GM21367 (cell line): ENCODE data around the gene INTS15.
"Not testable (repeated sequence)": the region's sequence is repeated elsewhere in the genome, so short reads cannot be mapped to it uniquely, and the experiment has no call there.

Experiments used
- ATAC-seq: cut with Tn5 transposase; IDR thresholded peaks from one replicate; pipeline ENCODE4 v1.9.1; 2021; ENCODE audit not compliant: unreplicated experiment

Gene INTS15

GRCh38 chr7:6576867-6577368 lies 12.9 kb upstream of the INTS15 start:
- not testable (repeated sequence) for ATAC-seq

DNA sequence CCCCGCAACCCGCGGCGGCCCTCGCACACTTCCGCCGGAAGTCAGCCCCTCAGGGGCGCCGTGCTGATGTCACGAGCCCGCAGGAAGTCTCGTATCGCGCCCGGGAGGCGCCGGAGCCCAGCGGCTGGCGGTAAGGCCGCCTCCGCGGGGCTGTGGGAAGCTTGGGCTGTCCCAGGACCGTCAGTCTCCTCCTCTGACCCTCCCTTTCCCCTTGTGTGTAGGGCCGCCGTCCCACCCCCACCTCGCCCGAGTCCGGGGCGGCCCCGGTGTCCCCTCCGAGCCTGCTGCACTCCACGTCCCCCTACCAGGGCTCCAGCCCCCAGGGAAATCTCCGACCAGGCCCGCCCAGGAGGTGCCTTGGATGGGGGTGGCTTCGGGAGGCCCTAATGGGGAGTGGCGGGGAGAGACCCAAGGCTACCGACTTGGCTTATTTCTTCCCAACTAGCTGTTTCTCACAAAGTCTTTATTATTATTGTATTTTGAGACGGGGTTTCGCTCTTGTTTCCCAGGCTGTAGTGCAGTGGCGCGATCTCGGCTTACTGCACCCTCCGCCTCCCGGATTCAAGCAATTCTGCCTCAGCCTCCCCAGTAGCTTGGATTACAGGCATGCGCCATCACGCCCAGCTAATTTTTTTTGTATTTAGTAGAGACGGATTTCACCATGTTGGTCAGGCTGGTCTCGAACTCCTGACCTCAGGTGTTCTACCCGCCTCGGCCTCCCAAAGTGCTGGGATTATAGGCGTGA lies 12.3 kb upstream of the INTS15 start, which contains the start of gene ZDHHC4:
TSS of gene ZDHHC4 (plus strand) at position 86 of the 745 bp plus-strand sequence. CDS start 3,108 bp downstream, outside the sequence.
- ATAC-seq: peak; percentile 94

DNA sequence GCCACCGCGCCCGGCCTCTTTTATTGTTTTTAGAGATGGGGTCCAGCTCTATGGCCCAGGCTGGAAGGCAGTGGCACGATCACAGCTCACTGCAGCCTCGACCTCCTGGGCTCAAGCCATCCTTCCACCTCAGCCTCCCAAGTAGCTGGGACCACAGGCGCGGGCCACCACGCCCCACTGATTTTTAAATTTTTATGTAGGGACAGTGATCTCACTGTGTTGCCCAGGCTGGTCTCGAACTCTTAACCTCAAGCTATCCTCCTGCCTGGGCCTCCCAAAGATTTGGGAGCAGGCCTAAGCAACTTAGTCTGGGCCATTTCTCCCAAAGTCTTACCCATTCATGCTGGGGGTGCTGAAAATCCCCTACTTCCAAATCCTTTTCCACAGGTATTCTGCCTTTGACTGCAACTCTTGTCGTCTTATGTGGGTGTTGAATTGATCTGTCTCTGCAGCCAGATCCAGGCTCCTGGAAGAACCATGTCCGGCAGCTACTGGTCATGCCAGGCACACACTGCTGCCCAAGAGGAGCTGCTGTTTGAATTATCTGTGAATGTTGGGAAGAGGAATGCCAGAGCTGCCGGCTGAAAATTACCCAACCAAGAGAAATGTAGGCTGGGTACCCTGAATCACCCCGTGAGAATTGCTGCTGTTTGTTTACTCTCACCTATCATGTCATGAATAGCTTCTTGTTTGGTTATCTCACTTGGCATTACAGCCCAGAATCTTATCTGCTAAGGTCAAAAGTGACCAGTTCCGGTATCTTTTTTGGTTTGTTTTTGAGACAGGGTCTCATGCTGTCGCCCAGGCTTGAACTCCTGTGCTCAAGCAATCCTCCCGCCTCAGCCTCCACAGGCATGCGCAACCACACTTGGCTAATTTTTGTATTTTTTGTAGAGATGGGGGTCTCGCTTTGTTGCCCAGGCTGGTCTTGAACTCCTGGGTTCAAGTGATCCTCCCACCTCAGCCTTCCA lies 11.4 kb upstream of the INTS15 start:
- no peak for ATAC-seq

GRCh38 chr7:6579446-6579845 lies 10.4 kb upstream of the INTS15 start:
- no peak for ATAC-seq

GRCh38 chr7:6585746-6586432 lies 3.9 kb upstream of the INTS15 start:
- ATAC-seq: not testable (repeated sequence)

GRCh38 chr7:6588566-6588965 lies 1.3 kb upstream of the INTS15 start:
- ATAC-seq: no peak

- no peak for ATAC-seq
These were observed 531 bp upstream of the INTS15 start for GRCh38 chr7:6589151-6589828.

- peak; percentile 15 for ATAC-seq
These were observed 857 bp downstream of the INTS15 start for GRCh38 chr7:6590645-6591110.

DNA sequence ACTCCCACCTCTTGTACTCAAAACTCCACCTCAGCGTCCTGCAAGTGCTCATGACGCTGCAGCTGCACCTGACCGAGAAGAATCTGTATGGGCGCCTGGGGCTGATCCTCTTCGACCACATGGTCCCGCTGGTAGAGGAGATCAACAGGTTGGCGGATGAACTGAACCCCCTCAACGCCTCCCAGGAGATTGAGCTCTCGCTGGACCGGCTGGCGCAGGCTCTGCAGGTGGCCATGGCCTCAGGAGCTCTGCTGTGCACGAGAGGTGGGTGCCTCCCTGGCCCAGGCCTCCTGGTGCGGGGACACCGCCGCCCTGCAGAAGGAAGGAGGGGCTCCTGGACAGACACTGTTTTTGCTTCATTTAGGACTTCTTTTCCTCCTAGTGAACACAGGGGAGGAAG lies 10.3 kb downstream of the INTS15 start:
- ATAC-seq: no peak

GRCh38 chr7:6604458-6604857 lies 14.6 kb downstream of the INTS15 start:
- no peak for ATAC-seq

DNA sequence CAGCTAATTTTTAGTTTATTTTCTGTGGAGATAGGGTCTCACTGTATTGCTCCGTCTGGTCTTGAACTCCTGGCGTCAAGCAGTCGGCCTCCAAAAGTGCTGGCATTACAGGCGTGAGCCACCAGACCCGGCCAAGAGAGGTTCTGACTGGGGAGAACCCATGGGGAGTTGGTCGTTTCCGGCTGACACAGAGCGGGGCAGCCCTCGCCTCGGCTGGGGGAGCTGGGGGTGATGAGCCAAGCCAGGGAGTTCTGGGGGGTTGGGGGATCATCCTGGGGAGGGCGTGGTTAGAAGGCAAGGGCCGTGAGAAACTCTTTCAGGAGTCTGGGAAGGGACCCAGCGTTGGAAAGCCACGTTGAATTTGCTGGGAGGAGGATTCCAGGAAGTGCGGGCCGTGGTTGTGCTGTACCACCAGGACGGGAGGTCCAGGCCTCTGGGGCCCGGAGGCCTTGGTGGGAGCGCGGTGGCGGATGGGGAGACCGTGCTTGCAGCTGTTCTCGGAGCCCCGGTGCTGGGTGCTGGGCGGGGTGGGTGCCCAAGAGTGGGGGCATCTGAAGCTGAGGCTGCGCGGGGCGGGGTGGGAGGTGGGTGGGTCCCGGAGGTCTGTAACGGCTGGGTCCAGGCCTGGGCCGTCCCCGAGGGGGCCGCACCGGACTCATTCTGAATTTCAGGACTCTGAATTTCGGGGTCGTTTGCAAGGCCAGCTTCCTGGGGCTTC lies 17.2 kb downstream of the INTS15 start:
- ATAC-seq: no peak

DNA sequence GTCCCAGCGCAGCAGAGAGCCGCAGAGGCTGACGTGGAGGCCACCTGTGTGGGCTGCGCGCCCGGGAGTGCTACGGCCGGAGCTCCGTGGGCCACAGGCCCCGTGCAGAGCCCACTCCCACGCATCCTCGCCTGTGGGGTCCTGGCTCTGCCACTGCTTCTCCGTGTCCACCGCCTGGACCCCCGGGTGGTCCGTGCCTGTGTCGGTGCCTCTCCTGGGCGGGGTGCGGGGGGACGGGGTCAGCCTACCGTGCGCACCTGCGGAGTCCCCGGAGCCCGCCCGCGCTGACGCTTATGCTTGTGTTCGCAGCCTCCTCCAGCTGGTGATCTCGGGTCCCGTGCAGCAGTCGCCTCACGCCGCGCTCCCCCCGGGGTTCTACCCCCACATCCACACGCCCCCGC lies 17.8 kb downstream of the INTS15 start:
- ATAC-seq: no peak

- ATAC-seq: no peak
These were observed 18.3 kb downstream of the INTS15 start for GRCh38 chr7:6608081-6608480.

- ATAC-seq: no peak
These were observed 19.0 kb downstream of the INTS15 start for GRCh38 chr7:6608794-6609193.

- ATAC-seq: no peak
These were observed 23.0 kb downstream of the INTS15 start for GRCh38 chr7:6612819-6613218.

DNA sequence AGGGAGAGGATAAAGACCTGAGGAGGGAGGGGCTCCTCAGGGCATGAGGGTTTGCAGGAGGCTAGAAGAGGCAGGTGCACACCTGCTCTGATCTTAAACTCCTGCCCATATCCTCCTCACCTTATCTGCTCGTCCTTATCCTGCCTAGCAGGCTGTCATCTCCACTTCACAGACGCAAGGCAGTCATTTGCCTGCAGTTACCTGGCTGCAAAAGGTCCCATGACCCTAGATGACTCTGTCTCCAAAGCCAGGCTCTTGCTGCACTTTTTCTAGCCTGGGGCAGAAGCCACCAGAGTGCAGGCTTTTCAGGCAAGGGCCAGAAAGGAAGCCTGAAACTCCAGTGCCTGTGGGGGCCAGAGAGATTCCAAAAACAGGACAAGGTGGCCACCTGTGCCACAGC lies 23.9 kb downstream of the INTS15 start:
- no peak for ATAC-seq

DNA sequence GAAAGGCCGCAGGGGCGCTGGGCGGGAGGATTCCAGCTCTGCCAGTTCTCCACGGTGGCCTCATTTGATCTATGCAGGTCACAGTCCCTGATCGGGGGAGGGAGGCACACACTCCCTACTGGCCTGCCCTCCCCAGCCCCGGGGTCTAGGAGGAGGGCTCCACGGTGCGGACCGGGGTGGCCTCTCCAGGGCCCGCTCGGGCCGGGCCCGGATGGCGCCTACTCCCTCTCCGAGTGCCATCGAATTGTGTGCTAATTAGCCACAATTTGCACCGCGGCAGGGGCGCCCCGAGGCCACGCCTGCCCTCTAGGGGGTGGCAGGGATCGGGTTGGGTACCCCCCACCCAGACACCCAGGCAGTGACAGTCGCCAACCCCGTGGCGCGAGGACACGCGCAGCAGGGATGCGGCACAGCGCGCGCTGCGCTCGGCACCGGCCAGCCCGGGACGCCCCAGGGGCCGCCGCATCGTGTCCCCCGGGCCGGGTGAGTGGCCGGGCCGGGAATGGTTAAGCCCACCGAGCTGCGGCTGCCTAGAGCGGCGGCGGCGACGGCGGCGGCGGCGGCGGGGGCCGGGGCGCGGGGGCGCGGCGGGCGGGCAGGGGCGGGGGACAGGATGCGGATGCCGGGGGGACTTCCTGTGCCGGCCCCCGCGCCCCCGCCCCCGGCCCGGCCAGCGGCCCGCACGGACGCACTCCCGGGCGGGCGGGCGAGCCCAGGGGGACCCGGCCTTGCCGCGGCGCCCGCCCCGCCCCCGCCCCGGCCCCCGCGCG lies 25.3 kb downstream of the INTS15 start, which contains the start of gene ZNF853:
TSS of gene ZNF853 (plus strand) at position 658 of the 770 bp plus-strand sequence. CDS start 565 bp downstream, outside the sequence.
- ATAC-seq: no peak

- no peak for ATAC-seq
These were observed 26.1 kb downstream of the INTS15 start for GRCh38 chr7:6615723-6616555.
